ENCODE measurements around the gene DYNC1LI1. TPM values are rescaled to one million over a fixed set of nuclear protein-coding genes. Genes with fewer than 3 reads are reported as not detected.
A peak's percentile ranks its signal among the peaks of the same experiment; 100 is the strongest.

The DYNC1LI1 gene
- total RNA-seq, 2 experiments from 2014 or later, result 29.5 to 30.6 TPM

- H3K9me3 Mint-ChIP-seq, result no peaks in the 10 kb centered on the region
- H3K27me3 Mint-ChIP-seq, result no peaks in the 10 kb centered on the region
- H3K36me3 Mint-ChIP-seq, result peaks cover 7% of the 10 kb centered on the region
- ATAC-seq (ENCODE audit: low read depth) (no peak), DNase-seq (no peak)
- POLR2A ChIA-PET, result no interaction called here
- H3K4me3 Mint-ChIP-seq, result peak overlapping the region; percentile 99
- peak overlapping the region; percentile 89 for H3K27ac Mint-ChIP-seq
- peaks cover 16% of the 10 kb centered on the region for H3K4me1 Mint-ChIP-seq
Measured at GRCh38 chr3:32501783-32502117, 68.9 kb downstream of the DYNC1LI1 start.

GRCh38 chr3:32500880-32501782 is 69.5 kb downstream of the DYNC1LI1 start:
- Mint-ChIP-seq H3K27me3 (no peaks in the 10 kb centered on the region), H3K27ac (no peak overlapping the region), H3K36me3 (peaks cover 12% of the 10 kb centered on the region), H3K4me3 (peak overlapping the region; percentile 99), H3K9me3 (no peaks in the 10 kb centered on the region), H3K4me1 (peaks cover 18% of the 10 kb centered on the region)
- POLR2A ChIA-PET, result interaction anchor here (0.6 to 0.7 kb wide), 2 partner anchors 911 to 1975 kb away, joined by 3 to 4 read pairs; no protein-coding TSS in a partner anchor
- DNase-seq (no peak), ATAC-seq (ENCODE audit: low read depth) (no peak)

DNA sequence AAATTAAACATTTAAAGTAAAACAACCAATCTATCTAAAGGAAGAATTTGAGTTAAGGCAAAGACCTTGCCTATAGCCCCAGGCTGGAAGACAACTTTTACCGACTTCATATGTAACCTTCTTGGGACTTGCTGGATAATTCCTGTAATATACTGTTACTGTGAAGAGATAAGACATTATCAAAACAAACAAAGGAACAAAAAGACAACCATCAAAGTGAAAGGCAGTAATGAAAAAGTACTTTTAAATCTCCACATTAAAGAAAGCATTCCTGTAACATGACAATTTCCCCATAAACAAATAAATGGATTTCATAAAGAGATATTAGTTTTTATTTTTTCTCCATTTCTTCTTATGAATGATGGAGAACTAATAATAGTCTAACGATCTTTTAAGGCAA is 70.4 kb downstream of the DYNC1LI1 start:
- H3K9me3 Mint-ChIP-seq, result no peaks in the 10 kb centered on the region
- no peak for ATAC-seq (ENCODE audit: low read depth)
- POLR2A ChIA-PET, result no interaction called here
- H3K4me3 Mint-ChIP-seq, result peak overlapping the region; percentile 15
- H3K36me3 Mint-ChIP-seq, result peaks cover 17% of the 10 kb centered on the region
- H3K27me3 Mint-ChIP-seq, result no peaks in the 10 kb centered on the region
- no peak for DNase-seq
- H3K27ac Mint-ChIP-seq, result no peak overlapping the region
- peaks cover 18% of the 10 kb centered on the region for H3K4me1 Mint-ChIP-seq

- POLR2A ChIA-PET, result no interaction called here
- Mint-ChIP-seq H3K27me3 (no peaks in the 10 kb centered on the region), H3K9me3 (no peaks in the 10 kb centered on the region), H3K4me1 (peaks cover 18% of the 10 kb centered on the region), H3K36me3 (peaks cover 17% of the 10 kb centered on the region), H3K4me3 (no peak overlapping the region), H3K27ac (no peak overlapping the region)
- ATAC-seq (ENCODE audit: low read depth) (no peak), DNase-seq (no peak)
Measured at GRCh38 chr3:32499585-32499984, 71.1 kb downstream of the DYNC1LI1 start.

GRCh38 chr3:32498992-32499391 is 71.7 kb downstream of the DYNC1LI1 start:
- H3K27ac Mint-ChIP-seq, result no peak overlapping the region
- POLR2A ChIA-PET, result interaction anchor here (0.6 to 0.7 kb wide), 2 partner anchors 101 to 321 kb away, joined by 4 to 5 read pairs; no protein-coding TSS in a partner anchor
- ATAC-seq (ENCODE audit: low read depth) (no peak), DNase-seq (no peak)
- no peaks in the 10 kb centered on the region for H3K9me3 Mint-ChIP-seq
- no peaks in the 10 kb centered on the region for H3K27me3 Mint-ChIP-seq
- H3K36me3 Mint-ChIP-seq, result peaks cover 17% of the 10 kb centered on the region
- no peak overlapping the region for H3K4me3 Mint-ChIP-seq
- H3K4me1 Mint-ChIP-seq, result peaks cover 18% of the 10 kb centered on the region

- ATAC-seq (ENCODE audit: low read depth) (no peak), DNase-seq (no peak)
- no peak overlapping the region for H3K4me3 Mint-ChIP-seq
- POLR2A ChIA-PET, result interaction anchor here (0.6 to 0.7 kb wide), 2 partner anchors 101 to 320 kb away, joined by 4 to 5 read pairs; no protein-coding TSS in a partner anchor
- H3K9me3 Mint-ChIP-seq, result no peaks in the 10 kb centered on the region
- no peaks in the 10 kb centered on the region for H3K27me3 Mint-ChIP-seq
- H3K36me3 Mint-ChIP-seq, result peaks cover 17% of the 10 kb centered on the region
- H3K4me1 Mint-ChIP-seq, result peaks cover 18% of the 10 kb centered on the region
- H3K27ac Mint-ChIP-seq, result no peak overlapping the region
Measured at GRCh38 chr3:32498252-32498651, 72.4 kb downstream of the DYNC1LI1 start.

DNA sequence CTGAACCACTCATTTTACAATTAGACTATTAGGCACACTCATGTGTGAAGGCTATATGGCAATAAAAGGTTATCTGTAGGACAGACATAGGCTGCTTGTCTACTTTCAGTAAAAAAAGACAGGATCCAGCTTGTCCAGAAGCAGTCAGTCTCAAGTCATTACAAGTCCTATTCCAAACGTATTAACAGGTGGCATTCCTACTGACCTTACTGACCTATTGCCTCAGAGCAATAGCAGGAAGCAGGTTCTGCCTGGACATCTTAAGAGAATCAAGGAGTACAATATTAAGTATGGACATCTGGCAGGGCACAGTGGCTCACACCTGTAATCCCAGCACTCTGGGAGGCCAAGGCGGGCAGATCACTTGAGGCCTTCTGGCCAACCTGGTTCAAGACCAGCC is 75.0 kb downstream of the DYNC1LI1 start:
- POLR2A ChIA-PET, result no interaction called here
- peaks cover 17% of the 10 kb centered on the region for H3K36me3 Mint-ChIP-seq
- DNase-seq (no peak), ATAC-seq (ENCODE audit: low read depth) (no peak)
- H3K4me1 Mint-ChIP-seq, result peaks cover 9% of the 10 kb centered on the region
- no peaks in the 10 kb centered on the region for H3K9me3 Mint-ChIP-seq
- no peaks in the 10 kb centered on the region for H3K27me3 Mint-ChIP-seq
- H3K4me3 Mint-ChIP-seq, result no peak overlapping the region
- no peak overlapping the region for H3K27ac Mint-ChIP-seq

DNA sequence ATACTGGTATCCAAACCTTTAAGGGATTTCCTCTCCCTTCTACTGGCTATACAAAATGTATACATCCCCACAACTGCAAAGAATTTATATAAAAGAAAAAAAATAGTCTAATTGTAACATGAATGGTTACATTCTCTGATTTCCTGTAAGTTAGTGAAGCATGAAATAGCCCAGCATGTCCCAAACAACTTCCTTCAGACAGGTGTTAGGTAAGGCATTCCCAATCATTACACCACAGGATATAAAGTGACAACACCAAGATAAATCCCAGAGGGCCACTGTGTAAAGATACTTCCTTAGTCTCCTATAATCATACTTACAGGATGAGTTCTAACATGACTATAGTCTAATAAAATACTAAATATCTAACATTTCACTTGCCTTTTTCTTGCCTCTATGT is 75.6 kb downstream of the DYNC1LI1 start:
- POLR2A ChIA-PET, result no interaction called here

GRCh38 chr3:32493437-32494414 is 76.9 kb downstream of the DYNC1LI1 start:
- POLR2A ChIA-PET, result no interaction called here
- H3K4me3 Mint-ChIP-seq, result no peak overlapping the region
- H3K9me3 Mint-ChIP-seq, result no peaks in the 10 kb centered on the region
- DNase-seq (no peak), ATAC-seq (ENCODE audit: low read depth) (no peak)
- no peaks in the 10 kb centered on the region for H3K27me3 Mint-ChIP-seq
- H3K27ac Mint-ChIP-seq, result no peak overlapping the region
- peaks cover 16% of the 10 kb centered on the region for H3K36me3 Mint-ChIP-seq
- peaks cover 5% of the 10 kb centered on the region for H3K4me1 Mint-ChIP-seq

More for the DNA sequence above, 75.6 kb downstream of the DYNC1LI1 start:
- Mint-ChIP-seq H3K9me3 (no peaks in the 10 kb centered on the region), H3K36me3 (peaks cover 17% of the 10 kb centered on the region), H3K27ac (no peak overlapping the region), H3K27me3 (no peaks in the 10 kb centered on the region), H3K4me3 (no peak overlapping the region), H3K4me1 (peaks cover 6% of the 10 kb centered on the region)
- ATAC-seq (ENCODE audit: low read depth), result no peak
- no peak for DNase-seq

DNA sequence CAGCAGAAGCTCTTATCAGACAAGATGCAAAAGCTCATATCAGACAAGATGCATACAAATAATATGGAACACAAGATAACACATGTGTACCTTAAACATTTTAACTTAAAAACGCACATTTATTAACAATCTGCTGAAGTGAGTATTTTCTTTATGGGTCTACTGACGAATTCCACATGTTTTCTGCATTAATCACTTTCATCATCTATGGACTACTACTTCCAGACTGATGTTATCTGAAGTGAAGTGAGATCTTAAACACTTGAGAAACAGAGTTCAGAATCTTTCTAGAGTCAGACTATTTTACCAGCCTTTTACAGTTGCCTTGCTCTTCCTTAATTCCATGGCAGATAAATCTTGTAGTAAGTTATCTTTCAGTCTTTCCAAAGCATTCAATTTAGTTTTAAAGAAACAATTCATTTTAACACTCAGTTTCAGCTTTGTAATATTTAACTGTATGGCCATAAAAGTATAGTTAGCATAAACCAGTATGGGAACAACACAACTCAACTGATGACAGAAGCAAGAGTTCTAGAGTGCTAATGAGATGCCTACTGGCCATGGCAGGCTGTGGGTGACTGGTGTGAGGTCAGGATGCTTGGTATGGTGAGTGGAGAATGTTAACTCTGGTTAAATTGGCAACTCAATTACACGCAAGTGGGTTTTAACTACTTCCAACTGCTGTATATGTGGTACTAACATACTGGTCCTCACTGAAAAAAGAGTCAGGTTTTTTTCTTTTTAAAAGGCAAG is 77.8 kb downstream of the DYNC1LI1 start:
- POLR2A ChIA-PET, result no interaction called here
- H3K36me3 Mint-ChIP-seq, result peaks cover 25% of the 10 kb centered on the region
- H3K4me3 Mint-ChIP-seq, result no peak overlapping the region
- DNase-seq, result no peak
- no peak for ATAC-seq (ENCODE audit: low read depth)
- H3K27me3 Mint-ChIP-seq, result no peaks in the 10 kb centered on the region
- H3K4me1 Mint-ChIP-seq, result peaks cover 3% of the 10 kb centered on the region
- no peak overlapping the region for H3K27ac Mint-ChIP-seq
- no peaks in the 10 kb centered on the region for H3K9me3 Mint-ChIP-seq

GRCh38 chr3:32488474-32489008 is 82.1 kb downstream of the DYNC1LI1 start:
- DNase-seq, result no peak
- Mint-ChIP-seq H3K9me3 (no peaks in the 10 kb centered on the region), H3K4me1 (peaks cover 8% of the 10 kb centered on the region), H3K36me3 (peaks cover 35% of the 10 kb centered on the region), H3K27me3 (no peaks in the 10 kb centered on the region), H3K4me3 (no peak overlapping the region), H3K27ac (no peak overlapping the region)
- POLR2A ChIA-PET, result no interaction called here
- no peak for ATAC-seq (ENCODE audit: low read depth)

DNA sequence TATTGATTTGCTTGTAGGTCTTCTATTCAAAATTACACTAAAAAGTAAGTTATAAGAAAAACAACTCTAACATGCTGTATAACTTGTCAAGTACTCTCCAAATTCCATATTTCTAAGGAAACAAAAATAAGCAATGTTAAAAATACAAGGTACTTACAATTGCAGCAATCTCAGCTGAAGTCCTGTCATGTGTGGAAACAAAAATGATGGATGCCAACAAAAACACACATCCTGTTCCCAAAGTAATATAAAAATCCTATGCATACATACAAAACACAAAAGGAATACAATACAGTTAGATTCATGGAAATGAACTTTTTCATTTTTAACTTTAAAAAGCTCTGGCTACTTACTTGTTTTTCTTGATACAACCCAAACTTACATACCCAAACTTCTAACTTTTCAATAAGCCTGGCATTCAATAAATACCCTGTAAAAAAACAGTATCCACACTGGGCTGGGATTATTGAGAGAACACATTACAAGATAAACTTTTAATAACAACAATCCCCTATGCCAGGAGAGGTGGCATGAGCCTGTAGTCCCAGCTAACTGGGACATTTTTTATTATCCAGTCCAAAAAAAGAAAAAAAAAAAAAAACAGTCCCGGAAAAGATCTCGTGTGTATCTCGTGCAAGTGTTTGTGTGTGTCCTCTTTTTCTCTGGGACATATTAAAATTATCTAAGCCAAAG is 82.7 kb downstream of the DYNC1LI1 start:
- no peak overlapping the region for H3K27ac Mint-ChIP-seq
- no peak overlapping the region for H3K4me3 Mint-ChIP-seq
- no peaks in the 10 kb centered on the region for H3K27me3 Mint-ChIP-seq
- POLR2A ChIA-PET, result no interaction called here
- H3K4me1 Mint-ChIP-seq, result peaks cover 8% of the 10 kb centered on the region
- ATAC-seq (ENCODE audit: low read depth) (no peak), DNase-seq (no peak)
- peaks cover 38% of the 10 kb centered on the region for H3K36me3 Mint-ChIP-seq
- no peaks in the 10 kb centered on the region for H3K9me3 Mint-ChIP-seq
